GM13977 (cell line): ENCODE measurements around the gene TMEFF2.
A peak's percentile ranks its signal among the peaks of the same experiment; 100 is the strongest.

Experiments used
- DNase-seq: peaks from one replicate; pipeline ENCODE4 v3.0.0; 2012; ENCODE audit warnings: low spot score
- CTCF ChIP-seq: IDR thresholded peaks from 2 replicates; pipeline ENCODE4 v1.5.1; 2012; ENCODE audit warnings: mild to moderate bottlenecking, control low read depth; ENCODE audit not compliant: insufficient read depth; ENCODE audit errors: extremely low read depth, missing control alignments
- in situ Hi-C: fragments of 300-500 bp; cut with MboI; formaldehyde crosslinking; loops from one replicate; pipeline ENCODE4 v1.12.0; 2022; ENCODE audit warnings: low sequenced_read_pairs, low pct_unique_long_range_greater_than_20kb, mixed read lengths, inconsistent platforms; ENCODE audit not compliant: unreplicated experiment

TMEFF2 gene

DNA sequence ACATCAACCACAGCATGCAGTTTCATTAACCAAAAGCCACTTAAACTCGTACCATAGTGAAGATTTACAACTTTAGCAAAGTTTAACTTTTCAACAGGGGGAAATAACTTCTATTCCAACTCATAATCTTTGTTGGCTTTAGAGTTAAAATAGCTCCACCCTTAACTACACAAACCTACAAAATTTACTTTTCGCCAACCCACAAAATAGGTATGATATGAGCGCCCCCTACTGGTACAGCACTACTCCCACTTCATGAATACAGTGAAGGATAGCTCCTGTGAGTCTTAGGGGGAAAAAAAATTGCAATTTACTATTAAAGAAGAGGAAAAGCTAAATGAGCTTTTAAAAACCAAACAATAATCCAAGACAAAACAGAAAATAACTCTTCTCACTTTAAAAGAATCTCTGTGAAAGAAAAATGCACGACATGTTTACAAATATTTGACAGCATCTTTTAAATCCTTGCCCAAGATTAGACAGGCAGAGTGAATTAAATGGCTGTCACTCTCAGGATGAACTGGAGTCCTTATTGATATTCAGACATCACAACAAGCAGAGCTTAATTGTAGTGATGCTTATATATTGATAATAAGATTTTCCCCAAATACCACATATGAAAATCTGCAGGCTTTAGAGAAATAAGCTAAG is 32.2 kb downstream of the TMEFF2 start:
- DNase-seq, result peak; percentile 4
- TF ChIP-seq CTCF, result peak; percentile 80
- in situ Hi-C loops, result loop anchor here (10.0 to 25.0 kb wide), 2 partner anchors 350 to 598 kb away; no protein-coding TSS in a partner anchor

DNA sequence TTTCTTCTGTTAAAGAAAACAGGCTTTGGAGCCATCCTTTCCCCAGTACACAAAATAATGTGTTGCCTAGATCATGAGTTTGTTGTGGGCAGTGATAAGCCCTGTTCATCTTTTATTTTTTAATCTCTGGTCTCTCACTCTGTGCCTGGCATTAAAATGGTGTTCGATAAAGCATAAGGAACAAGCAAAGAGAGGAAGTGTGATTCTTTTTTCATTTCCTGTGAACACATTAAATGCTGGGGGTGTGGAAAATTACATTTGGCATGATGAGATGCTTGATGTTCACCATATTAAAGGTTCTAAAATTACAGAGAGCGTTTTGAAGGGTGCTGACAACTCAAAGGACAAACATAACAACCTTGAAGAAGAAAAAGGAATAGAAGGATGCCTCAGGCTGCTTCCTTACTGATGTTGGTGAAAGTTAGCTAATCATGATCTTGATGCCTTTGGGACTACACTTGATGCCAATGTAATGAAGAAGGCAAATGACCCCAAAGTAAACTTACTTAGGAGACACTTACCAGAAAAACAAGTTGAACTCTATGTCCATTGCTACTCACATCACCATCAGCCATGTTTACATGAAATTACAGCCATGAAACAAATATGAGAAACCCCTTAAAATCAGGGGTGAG is 33.0 kb downstream of the TMEFF2 start:
- TF ChIP-seq CTCF, result no peak
- in situ Hi-C loops, result loop anchor here (10.0 to 25.0 kb wide), 2 partner anchors 349 to 597 kb away; no protein-coding TSS in a partner anchor
- no peak for DNase-seq

- in situ Hi-C loops, result loop anchor here (10.0 to 25.0 kb wide), 2 partner anchors 347 to 595 kb away; no protein-coding TSS in a partner anchor
- no peak for TF ChIP-seq CTCF
- DNase-seq, result no peak
Observed at GRCh38 chr2:192159736-192160135, 35.0 kb downstream of the TMEFF2 start.

GRCh38 chr2:192159208-192159607 is 35.5 kb downstream of the TMEFF2 start:
- in situ Hi-C loops, result loop anchor here (25.0 kb wide), 1 partner anchor 347 kb away; no protein-coding TSS in a partner anchor
- no peak for DNase-seq
- no peak for TF ChIP-seq CTCF

GRCh38 chr2:192157776-192158175 is 37.0 kb downstream of the TMEFF2 start:
- no peak for DNase-seq
- no peak for TF ChIP-seq CTCF
- in situ Hi-C loops, result loop anchor here (25.0 kb wide), 1 partner anchor 345 kb away; no protein-coding TSS in a partner anchor

- in situ Hi-C loops, result loop anchor here (25.0 kb wide), 1 partner anchor 343 kb away; no protein-coding TSS in a partner anchor
- no peak for DNase-seq
- no peak for TF ChIP-seq CTCF
Observed at GRCh38 chr2:192155511-192156118, 39.1 kb downstream of the TMEFF2 start.
